GM21360 (cell line): ENCODE results near the gene OPCML.

ENCODE experiments used
- ATAC-seq: cut with Tn5 transposase; IDR thresholded peaks from one replicate; pipeline ENCODE4 v1.9.1; 2021; ENCODE audit warnings: mild to moderate bottlenecking, moderate library complexity; ENCODE audit not compliant: unreplicated experiment

Gene OPCML

DNA sequence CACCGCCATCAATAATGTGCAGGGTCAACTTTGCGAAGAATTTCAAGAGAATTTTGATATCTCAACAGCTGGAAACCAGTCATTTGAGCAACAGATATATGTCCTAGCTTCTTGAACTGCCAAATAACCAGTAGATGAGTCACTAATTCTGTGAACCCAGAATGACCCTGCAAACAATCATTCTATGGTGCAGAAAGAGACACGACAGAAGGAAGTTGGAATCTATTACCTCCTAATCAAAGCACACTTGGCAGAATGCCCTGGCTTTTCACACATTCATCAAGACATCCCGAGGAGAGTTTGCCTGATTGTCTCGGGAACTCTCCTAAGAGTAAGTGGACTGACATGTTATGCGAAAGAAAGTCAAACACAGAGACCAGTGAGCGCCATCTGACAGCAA, 621.1 kb downstream of the OPCML start:
- ATAC-seq = no peak

DNA sequence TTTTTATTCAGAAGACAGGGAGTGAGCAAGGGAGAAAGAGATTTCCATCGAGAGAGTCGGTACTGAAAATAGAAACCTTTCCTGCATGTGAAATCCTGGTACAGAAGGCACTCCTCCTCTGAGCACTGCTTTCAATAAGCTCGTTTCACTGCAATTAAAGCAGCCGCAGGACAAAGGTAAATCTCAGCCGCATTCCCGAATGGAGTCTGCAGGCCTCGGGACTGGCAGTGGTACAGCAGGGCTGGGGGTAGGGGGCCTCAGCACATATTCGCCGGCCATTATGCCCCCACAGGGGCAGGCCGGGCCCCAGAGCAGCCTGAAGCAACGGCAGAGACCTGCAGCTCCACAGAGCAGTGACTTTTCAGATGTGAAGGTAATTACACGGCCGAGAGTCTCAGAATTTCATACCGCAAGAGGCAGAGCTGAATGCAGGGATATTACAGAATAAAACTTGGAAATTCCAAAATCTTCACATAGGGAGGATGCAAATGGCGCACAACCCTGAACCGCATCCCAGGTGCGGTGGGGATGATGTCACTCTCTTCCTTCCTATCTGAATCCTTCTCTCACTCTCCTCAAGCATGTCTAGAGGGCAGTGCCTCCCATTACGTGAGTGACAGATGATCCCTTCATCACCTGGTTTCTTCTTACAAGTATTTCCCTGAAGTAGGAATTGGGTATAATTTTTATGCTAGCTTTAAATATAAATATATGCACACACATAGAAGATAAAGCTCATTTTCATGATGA, 622.1 kb downstream of the OPCML start:
- ATAC-seq = no peak

DNA sequence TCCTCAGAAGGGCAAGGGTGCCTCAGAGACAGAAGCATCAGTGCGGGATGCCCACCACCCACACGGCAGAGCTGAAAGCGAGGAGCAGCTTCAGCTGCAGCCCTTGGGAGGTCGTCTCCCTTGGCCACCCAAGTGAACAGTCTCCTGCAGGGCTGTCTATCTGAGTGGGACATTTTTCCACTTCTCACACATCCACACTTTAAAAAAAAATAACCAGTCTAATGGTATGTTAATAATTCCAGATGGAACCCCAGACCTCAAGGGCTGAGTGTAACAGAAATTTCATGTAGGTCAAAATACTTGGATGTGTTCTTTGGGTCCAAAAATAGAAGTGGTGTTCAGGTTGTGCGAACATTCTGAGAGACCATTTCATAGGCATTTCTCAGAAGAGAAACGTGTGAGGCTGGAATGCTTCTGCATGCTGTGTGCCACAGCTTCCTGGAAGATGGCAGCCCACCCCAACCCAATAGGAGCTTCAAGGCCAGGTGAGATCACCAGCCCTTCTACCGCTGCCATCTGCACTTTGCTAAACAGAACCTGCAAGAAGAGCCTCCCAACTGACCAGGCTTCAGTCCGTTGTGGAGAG, 623.2 kb downstream of the OPCML start:
- no peak for ATAC-seq

DNA sequence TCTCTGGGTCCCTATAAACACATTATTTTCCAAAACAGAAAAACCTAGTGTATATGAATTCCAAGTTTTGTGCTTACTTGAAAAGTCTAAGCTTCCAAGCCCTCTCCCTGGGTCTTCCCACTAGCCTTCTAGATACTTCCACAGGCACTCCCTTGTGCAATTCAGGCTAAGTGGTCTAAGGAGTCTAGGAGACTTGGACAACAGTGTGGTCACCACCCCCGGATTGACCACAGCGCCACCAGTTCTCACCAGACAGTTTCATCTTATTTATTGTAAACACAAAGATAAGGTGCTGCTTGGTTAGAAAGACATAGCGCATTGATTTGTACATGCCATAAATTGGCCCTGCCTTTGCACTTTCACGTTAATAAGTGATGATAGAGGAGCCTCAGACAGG, 623.9 kb downstream of the OPCML start:
- no peak for ATAC-seq

DNA sequence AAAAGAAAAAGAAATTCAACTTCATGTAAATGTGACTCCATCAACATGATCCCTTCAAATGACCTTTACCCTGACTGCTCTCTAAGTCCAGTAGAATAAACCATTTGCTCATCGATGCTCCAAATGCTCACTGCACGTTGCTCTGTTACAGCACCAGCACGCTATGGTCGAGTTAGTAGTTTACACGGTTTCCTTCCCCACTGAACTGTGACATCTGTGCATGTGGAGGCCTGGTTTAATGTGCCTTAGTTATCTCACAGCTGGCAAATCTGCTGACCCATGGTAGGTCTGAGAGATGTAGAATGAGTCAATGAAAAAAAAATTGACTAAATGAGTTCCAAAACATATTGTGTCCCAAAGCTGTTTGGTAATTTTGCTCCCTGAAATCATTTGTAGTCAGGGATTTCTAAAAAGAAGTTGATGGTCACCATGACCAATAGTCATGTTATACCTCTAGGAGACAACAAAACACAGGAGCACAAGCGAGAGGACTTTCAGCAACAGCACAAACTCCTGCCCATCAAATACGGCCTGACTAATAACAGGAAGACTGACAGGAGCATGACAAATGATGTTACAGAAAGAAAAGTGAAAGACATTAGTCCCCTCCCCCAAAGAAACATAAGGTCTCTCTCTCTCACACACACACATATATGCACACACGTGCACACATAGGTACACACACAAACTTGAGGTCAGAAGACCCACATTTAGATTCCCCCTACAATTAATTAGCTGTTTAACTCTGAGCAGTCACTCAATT, 624.5 kb downstream of the OPCML start:
- ATAC-seq = no peak

DNA sequence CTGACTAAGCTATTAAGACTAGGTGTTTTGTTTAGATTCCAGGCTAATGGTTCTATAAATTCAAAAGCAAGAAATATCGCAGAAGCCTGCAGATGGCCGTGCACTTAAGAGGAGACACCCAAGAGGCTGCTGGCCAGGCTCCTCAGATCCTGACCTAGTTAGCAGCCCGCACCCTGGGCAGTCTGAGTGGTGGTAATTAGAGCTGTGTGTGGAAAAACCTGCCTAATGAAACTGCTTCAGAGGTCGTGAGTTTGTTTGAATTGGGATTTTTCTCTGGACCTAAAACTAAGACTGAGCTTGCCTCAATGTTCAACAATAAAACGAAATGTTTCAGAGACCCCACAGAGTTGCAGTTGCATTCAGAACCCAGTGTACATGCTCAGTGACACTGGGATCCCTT, 627.7 kb downstream of the OPCML start:
- no peak for ATAC-seq

DNA sequence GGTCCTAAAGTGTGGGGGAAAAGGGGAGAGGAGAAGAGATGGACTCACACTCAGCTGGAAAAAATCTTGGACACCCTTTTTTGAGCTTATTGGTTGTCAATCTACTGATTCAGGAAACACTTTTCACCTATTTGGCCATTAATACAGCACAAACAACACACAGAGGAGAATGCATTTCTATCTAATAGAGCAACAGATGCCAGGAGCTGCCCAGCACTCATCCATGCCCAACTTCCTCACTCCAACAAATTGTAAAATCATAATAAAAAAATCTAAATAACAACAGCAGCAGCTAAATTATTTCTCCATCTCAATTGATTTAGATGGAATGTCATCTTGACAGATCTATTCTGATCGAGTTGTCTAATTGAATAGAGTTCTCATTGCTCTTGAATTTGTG, 628.2 kb downstream of the OPCML start:
- no peak for ATAC-seq

DNA sequence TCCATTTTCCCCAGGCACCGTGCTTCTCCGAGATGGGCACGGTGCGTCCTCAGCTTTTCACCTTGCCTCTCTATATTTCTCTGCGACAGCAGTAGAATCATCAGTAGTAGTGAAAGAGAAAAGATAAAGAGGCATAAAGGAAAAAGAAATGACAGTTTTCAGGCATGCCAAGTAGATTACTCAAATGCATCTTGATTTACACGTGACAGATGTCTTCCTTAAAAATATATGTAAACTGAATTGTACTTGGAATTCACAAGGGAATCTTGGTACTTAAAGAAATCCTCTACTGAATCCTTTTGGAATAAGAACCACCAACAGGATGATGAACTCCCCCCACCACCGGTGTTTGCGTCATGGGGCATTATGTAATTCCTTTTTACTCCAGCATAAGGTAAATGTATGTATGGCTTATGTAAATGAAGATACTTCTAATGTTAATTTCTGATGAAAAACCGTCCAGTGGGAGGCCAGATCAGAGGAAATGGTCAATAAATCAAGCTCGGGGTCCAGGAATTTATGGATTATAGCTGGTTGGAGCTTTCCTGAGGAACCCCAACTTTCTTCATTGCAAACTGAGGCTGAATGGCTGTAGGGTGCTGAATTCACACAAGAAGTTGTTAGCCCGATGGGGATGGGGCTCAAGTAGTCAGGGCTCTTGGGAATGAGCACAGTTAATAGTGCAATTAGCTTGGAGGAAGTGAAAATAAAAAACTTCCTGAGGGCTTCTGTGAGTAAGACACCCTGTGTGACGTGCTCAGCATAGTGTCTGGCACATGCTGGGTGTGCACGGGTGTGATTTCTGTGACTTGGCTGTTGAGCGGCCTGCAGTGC, 630.4 kb downstream of the OPCML start:
- ATAC-seq = no peak

DNA sequence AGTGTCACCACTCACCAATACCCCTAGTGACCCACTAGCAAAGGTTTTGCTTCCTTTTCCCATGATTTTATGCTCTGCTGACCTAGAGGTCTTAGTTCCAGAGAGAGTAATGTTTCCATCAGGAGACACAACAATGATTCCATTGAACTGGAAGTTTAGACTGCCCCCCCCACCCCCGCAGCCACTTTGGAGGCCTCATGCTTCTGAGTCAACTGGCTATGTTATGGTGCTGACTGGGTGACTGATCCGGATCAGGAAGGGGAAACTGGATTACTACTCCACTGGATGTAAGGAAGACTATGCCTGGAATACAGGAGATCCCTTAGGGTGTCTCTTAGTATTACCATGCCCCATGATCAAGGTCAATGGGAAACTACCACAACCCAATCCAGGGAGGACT, 633.6 kb downstream of the OPCML start:
- ATAC-seq = no peak

DNA sequence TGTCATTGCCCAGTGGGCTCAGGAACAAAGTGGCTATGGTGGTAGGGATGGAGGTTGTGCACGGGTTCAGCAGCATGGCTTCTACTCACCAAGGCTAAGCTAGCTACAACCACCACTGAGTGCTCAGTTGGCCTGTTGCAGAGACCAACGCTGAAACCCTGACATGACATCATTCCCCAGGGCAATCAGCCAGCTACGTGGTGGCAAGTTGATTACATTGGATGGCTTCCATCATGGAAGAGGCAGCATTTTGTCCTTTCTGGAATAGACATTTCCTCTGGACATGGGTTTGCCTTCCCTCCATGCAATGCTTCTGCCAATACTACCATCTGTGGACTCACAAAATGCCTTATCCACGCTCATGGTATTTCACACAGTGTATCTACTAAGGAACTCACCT, 634.3 kb downstream of the OPCML start:
- ATAC-seq = no peak

DNA sequence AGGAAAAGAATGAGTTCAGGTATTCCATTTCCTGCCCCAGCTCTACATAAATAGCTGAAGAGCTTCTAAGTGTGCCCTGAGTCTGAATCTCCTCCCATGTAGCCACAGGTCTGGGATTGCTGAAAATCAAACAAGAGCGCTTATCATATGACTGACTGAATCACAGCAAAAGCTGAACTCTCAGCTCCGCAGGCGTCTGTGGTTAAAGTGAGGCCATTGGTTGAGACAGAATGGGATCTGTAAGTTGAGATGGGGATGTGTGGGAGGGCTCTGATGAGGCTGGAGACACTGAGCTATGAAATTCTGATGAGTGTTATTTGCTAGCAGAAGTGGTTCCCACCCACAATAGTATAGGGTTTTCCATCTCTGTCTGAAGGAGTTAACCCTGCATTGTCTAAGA, 637.0 kb downstream of the OPCML start:
- ATAC-seq = no peak

DNA sequence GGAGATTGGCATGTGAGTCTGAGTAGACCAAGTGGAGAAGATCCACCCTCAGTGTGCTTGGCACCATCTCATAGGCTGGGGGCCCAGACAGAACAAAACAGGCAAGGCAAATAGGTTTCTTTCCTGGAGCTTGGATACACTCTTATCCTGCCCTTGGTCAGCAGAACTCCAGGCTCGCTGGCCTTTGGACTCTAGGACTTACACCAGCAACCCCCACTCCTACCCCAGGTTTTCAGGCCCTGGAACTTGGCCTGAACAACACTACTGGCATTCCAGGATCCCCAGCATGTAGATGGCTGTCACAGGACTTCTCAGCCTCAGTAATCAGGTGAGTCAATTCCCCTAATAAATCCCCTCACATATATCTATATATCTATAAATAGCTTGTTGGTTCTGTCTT, 637.7 kb downstream of the OPCML start:
- ATAC-seq = no peak

DNA sequence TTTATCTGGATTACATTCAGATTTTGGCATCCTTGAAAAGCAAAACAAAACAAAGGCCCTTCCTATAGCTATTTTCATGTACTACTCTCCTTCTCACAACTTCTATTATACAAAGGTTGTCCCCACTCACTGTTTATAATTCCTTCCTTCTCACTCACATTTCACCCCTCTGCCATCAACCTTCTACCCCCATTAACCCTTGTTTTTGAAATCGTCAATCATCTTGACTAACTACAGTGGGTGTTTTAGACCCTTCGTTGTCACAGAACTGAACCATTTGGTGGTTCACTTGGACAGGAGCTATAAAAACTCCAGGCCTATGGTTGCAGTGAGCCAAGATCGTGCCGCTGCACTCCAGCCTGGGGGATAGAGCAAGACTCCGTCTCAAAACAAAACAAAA, 639.4 kb downstream of the OPCML start:
- no peak for ATAC-seq

DNA sequence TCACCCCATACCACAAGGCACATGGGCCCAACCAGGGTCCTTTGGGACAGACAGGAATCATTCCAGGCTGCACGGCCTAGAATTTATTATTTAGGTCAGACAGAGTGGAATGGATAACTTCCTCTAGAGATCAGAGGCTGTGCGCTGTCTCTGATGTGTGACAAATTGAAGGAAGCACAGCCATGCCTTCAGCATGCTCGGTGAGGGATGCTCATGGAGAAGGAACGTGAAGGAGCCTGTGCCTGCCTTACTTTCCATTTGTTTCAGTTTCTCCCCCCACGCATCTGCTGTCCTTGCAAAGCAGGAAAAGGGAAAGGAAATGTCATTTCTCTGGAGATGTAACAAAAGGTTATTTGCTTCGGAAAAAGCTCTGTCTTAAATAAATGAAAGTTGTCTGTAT, 644.1 kb downstream of the OPCML start:
- no peak for ATAC-seq

DNA sequence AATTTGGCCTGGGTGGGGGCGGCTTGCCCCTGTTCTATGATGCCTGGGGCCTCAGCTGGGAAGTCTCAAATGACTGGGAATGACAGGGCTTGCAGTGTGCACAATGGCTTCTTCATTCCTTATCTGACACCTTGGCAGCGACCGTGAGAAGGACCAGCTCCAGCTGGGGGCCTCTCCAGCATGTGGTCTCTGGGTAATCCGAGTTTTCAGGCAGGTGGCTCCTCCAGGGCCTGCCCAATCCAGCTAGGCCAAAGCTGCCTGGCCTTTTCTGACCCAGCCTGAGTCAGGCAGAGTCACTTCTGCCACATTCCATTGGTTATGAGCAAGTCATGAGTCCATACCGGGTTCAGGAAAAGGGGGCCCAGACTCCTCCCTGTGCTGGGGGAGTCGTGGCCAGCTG, 646.0 kb downstream of the OPCML start:
- no peak for ATAC-seq

DNA sequence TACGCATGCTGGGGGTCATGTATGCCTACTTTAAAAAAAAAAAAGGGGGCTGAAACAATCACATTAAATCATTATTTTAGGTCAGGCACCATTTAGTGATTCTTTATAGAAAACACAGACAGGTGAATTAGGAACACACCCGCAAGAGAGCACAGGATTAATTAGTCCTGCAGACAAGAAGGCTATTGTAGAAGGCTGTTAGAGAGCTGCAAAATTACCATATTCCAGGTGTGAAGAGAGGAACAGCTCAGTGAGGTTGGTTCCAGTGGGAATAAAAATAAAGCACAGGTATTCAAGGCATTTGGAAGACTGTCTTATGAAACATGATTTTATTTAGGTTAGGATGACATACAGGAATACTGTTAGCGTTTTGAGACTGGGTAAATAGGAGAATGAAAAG, 649.1 kb downstream of the OPCML start:
- ATAC-seq = no peak

DNA sequence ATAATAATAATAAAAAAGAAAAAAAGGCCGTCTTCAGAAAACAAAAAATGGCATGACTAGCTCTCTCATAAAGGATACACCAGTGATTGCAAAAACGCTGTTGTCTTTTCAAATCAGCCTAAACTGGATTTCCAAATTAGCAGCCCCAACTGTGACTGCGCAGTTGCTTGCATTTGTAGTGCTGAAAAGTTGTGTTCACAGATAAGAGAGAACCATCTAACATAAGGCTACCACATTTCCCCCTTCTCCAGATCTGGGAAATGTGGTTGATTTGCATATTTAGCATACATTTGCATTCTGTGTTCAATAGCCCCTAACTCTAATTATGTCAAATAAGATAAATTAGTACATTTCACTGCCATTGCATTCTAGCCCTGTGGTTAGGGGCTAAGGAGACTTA, 650.7 kb downstream of the OPCML start:
- ATAC-seq = no peak

DNA sequence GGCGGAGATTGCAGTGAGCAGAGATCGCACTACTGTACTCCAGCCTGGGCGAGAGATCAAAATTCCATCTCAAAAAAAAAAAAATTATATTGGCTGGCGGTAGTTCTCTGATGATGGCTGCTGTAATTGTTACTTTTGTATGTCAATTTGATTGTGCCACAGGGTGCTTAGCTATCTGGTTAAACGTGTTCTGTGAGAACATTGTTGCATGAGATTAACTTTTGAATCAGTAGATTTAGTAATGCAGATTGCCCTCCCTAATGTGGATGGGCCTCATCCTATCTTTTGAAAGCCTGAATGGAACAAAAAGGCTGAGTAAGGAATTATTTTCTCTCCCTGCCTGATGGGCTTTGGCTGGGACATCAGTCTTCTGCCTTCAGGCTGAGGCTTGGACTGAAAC, 654.2 kb downstream of the OPCML start:
- no peak for ATAC-seq

DNA sequence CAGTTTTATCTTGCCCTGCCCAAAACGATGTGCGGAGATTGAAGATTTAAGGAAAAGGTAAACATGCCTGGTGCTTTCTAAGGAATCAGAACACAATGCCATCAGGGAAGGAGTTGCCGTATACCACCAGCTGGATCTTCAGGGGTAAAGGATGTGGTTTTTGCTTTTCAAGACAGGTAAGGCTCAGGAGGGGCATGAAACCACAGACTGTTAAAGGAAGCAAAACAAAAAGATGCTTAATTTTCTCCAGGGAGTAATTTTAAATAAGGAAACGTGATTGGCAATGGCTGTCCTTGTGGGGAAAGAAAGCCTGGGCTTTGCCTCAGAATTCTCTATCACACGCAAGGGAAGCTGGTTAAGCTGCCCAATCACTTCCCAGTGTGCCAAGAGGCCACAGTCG, 655.6 kb downstream of the OPCML start:
- no peak for ATAC-seq

DNA sequence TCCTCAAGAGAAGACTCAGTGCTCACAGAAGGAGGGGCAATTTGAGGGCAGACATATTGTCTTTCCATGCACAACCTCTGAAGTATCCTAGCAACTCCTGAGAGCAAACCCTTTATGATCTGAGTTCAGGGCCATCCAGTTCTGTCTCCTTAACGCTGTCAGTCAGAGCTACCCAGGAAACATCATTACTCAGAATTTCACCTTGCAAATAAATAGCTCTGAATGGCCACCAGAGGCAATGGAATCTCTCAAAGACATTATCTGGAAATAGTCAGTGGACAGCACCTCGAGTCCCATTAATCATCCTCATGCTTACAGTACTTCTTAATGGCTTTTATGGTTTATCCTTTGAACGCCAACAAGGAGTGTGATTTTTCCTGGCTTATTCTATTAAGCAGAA, 656.1 kb downstream of the OPCML start:
- ATAC-seq = no peak

DNA sequence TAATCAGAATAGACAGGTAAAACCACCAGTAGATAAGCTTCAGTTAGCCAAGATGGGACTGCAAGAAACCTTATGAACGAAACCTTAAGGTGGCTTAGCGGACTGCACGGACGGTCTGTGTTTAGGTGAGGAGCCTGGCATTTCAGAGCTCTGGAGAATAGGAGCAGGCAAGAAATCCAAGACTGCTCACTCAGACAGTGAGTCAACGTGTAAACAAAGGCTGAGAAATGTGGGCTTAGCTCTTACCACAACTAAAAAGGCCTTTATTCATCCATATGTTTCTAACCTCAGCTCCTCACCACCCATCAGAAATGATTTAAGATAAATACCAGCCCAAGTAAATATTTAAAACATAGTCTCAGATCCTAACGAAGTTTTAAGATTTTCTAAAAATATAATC, 657.7 kb downstream of the OPCML start:
- no peak for ATAC-seq
